ENCODE results near the gene UBL3.
A peak's percentile ranks its signal among the peaks of the same experiment; 100 is the strongest.

The UBL3 gene

GRCh38 chr13:29808264-29808663 is 42.2 kb downstream of the UBL3 start:
- no peak for DNase-seq

GRCh38 chr13:29805994-29806979 is 44.1 kb downstream of the UBL3 start:
- DNase-seq = no peak

DNA sequence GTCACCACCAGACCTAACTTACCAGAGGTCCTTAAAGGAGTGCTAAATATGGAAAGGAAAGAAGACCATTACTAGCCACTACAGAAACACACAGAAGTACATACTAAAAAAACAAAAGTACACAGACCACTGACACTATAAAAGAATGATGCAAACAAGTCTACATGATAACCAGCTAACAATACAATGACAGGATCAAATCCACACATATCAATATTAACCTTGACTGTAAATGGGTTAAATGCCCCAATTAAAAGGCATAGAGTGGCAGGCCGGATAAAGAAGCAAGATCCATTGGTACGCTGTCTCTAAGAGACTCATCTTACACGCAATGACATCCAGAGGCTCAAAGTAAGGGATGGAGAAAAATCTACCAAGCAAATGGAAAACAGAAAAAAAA is 47.2 kb downstream of the UBL3 start:
- no peak for DNase-seq

DNA sequence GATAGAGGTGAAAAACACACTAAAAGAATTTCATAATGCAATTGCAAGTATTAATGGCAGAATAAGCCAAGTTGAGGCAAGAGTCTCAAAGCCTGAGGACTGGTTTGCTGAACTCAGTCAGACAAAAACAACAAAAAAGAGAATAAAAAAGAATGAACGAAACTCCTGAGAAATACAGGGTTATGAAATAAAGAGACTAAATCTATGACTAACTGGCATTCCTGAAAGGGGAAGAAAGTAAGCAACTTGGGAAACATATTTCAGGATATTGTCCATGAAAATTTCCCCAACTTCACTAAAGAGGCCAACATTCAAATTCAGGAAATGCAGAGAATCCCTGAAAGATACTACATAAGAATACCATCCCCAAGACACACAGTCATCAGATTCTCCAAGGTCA is 47.8 kb downstream of the UBL3 start:
- no peak for DNase-seq

GRCh38 chr13:29801737-29802305 is 48.6 kb downstream of the UBL3 start:
- DNase-seq = no peak

- DNase-seq = no peak
These were observed 49.3 kb downstream of the UBL3 start for GRCh38 chr13:29801102-29801501.

GRCh38 chr13:29800687-29801086 is 49.7 kb downstream of the UBL3 start:
- no peak for DNase-seq

DNA sequence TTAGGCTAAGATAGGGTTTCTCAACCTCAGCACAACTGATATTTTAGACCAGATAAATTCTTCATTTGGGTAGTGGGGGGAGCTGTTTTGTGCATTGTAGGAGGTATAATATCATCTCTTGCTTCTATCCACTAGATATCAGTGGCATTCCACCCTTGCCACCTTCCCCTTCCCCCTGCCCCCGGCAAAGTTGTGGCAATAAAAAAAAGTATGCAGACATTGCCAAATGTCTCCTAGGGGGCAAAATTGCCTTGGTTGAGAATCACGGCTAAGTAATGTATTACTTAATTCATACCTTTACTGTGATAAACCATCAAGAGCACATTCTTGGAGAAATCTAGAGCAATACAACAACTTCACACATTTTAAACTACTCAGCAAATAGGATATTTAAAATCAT is 51.4 kb downstream of the UBL3 start:
- no peak for DNase-seq

DNA sequence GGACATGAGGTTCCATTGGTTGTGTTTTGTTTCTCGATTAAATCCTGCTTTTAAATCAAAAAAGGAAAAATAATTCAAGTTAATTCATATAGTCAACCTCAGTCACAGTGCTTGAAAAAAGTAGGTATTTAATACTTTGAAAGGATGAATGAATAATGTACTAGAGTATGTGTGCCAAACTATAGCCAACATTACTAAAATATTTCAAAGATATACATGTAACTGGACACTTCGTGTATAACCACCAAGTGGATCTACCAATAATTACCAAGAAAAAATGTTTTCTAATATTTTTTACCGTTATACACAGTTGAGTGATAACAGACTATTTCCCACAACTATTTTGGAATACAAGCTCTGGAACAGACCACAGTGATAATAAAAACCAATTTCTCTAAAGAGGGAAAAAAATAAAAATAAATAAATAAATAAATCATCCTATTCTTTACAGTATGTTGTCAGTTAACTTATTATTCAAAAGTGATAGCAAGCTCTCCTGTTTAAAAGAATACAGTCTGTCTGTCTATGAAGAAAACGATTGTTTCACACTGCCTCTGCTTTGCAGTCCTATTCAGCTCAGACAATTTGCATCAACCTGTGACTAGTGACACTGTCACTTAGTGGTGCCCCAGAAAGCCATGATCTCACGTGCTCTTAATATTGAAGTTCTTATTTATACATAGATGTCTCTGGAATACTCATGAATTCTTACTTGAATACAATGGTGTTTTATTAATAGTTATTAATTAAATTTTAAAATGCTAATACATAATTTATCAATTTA is 58.2 kb downstream of the UBL3 start:
- no peak for DNase-seq

DNA sequence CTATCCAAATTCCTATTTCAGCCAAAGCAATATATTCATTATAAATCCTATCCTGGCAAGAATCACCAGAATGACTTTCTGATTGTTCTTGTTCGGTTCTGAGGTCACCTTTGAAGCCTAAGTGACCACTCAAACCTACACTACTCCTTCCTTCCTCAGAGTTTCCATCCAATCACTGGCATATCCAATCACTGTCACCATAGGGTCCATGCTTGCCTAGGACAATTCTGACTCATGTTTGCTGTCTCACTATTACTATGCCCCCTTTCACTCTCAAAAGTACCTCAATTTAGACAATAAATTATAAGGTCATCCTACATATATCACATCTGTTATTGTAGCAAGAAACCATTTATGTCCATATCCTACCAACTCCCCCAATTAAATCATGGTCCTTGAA is 58.9 kb downstream of the UBL3 start:
- DNase-seq = no peak

GRCh38 chr13:29786698-29787097 is 63.7 kb downstream of the UBL3 start:
- DNase-seq = no peak

- DNase-seq = no peak
These were observed 64.4 kb downstream of the UBL3 start for GRCh38 chr13:29785978-29786377.

- no peak for DNase-seq
These were observed 67.6 kb downstream of the UBL3 start for GRCh38 chr13:29782798-29783197.

DNA sequence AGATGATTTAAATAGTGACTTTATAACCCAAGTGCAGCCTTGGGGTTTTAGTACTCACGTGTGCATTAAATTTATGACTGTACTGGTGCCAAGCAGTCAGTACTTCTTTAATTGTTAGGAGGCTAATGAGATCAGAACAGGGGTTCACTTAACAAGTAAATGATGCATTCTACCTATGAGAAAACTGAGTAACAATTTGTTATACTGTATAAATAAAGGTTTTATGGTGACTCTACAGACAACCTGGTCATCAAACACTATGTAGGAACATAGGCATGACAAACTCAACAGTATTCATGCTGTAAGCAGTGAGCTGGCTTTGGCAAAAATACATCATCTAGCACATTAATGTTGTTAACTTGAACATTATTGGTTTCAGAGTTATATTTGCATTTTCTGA is 75.6 kb downstream of the UBL3 start:
- no peak for DNase-seq

- peak; percentile 75 for DNase-seq
These were observed 79.2 kb downstream of the UBL3 start for GRCh38 chr13:29771247-29771646.

DNA sequence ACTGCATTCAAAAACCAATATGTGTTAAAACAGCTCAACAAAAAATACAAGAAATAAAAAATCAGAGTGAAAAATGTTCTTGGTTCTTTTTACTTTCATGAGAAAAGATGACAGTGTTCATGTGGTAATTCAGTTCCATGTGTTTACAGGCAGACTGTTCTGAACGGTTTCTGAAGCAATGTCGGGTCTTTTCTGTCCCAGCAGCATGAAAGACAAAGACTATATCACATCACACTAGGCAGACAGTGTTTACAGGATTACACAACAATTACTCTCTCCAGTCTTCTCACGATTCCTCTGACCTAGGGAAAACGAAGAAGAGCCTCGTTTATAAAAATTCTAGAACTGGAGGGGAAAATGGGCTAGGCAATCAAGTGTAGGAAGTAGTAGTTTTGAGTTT is 83.4 kb downstream of the UBL3 start:
- no peak for DNase-seq

DNA sequence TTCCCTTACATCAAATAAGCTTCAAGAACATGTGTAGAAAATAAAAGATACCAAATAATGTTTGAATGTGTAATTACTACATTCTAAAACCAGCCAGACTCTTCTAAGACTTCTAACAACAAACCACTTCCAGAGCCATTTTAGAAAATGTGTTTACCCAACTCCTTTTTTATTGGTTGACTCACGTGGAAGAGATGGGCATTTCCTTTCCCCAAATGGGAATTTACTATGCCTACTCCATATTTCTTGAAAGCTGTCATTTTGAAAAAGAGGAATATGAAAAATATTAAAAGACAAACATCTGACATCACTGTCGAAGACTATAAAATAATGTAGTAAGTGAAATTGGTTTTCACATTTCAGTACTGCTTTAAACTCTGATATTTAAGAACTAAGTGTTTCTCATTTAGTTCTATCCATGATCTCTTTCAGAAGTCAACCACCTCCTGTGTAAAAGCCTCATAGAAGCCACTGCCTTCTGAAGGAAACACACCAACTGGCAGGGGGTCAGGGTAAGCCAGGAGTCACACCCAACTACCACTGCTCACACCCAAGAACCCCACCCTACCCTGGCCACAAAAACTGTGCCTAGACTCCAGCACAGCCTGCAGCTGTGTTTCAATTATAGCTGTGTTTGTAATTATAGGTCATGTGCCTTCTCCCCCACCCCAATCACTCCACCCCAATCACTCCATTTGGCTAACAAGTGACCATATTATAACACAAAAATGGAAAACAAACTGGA is 86.8 kb downstream of the UBL3 start:
- no peak for DNase-seq

GRCh38 chr13:29761815-29762214 is 88.6 kb downstream of the UBL3 start:
- peak; percentile 22 for DNase-seq

DNA sequence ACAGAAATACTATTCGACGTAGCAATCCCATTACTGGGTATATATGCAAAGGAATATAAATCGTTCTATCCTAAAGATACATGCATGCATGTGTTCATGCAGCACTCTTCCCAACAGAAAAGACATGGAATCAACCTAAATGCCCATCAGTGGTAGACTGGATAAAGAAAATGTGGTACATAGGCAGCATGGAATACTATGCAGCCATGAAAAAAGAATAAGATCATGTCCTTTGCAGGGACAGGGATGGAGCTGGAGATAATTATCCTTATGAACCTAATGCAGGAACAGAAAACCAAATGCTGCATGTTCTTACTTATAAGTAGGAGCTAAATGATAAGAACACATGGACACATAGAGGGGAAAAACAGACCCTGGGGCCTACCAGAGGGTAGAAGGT is 89.3 kb downstream of the UBL3 start:
- no peak for DNase-seq

DNA sequence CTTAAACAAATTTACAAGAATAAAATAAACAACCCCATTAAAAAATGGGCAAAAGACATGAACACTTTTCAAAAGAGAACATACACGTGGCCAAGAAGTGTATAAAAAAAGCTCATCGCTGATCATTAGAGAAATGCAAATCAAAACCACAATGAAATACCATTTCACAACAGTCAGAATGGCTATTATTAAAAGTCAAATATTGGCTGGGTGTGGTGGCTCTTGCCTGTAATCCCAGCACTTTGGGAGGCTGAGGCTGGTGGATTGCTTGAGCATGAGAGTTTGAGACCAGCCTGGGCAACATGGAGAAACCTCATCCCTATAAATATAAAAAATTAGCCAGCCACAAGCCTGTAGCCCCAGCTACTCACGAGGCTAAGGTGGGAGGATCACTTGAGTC is 89.9 kb downstream of the UBL3 start:
- no peak for DNase-seq

- no peak for DNase-seq
These were observed 91.8 kb downstream of the UBL3 start for GRCh38 chr13:29758531-29759114.

- DNase-seq = no peak
These were observed 93.9 kb downstream of the UBL3 start for GRCh38 chr13:29756506-29756905.

GRCh38 chr13:29754473-29754806 is 96.0 kb downstream of the UBL3 start:
- DNase-seq = peak; percentile 49

Data from DMS53 (cell line).